Pancreas (tissue), 10 donors: ENCODE data around the gene SPRR5. TPM values are rescaled to one million over a fixed set of nuclear protein-coding genes. Genes with fewer than 3 reads are reported as not detected.

Experiments used
- ATAC-seq, 4 donors: fragments of 200-7000 bp; cut with Tn5 transposase; one replicate each; pipeline versions ENCODE4 v1.8.0 to v1.9.1; 2020; ENCODE audit warnings: mild to moderate bottlenecking in 4 of 4, moderate library complexity in 4 of 4
- DNase-seq, 6 donors: peaks; one replicate each; pipeline ENCODE4 v3.0.0-alpha.2; 2020
- FAIRE-seq: peaks from 2 replicates; lab custom pipeline; 2012; peaks lifted over from hg19 to GRCh38; lab: Jason Lieb, UNC
- H3K27ac ChIP-seq, 4 donors: fragments of 200-600 bp; sonication (generic); 1 replicate in 3 of 4; 2 replicates in 1 of 4; pipeline versions ENCODE4 v1.5.0 to v1.8.0; 2020
- H3K27me3 ChIP-seq, 4 donors: fragments of 200-600 bp; one replicate each; pipeline ENCODE4 v1.8.0; 2021
- H3K36me3 ChIP-seq, 3 donors: fragments of 200-600 bp; sonication (generic) in 1 of 3; one replicate each; pipeline versions ENCODE4 v1.5.0 to v1.8.0; 2020 to 2021
- H3K4me1 ChIP-seq, 3 donors: fragments of 200-600 bp; one replicate each; pipeline ENCODE4 v1.8.0; 2021
- H3K4me3 ChIP-seq, 4 donors: fragments of 200-600 bp; sonication (generic) in 2 of 4; one replicate each; pipeline versions ENCODE4 v1.5.0 to v1.8.0; 2020 to 2021
- H3K9me3 ChIP-seq, 4 donors: fragments of 200-600 bp; one replicate each; pipeline ENCODE4 v1.8.0; 2021
- WGBS, 2 donors: extraction: QIAGEN DNeasy Blood & Tissue Kit; methylation state at CpG; one replicate each; pipeline ENCODE4 v1.1.7; 2013; 5-methylcytosine and 5-hydroxymethylcytosine counted together
- intact Hi-C, 3 donors: fragments of 100-400 bp; cut with DNase I; formaldehyde crosslinking; loops; one replicate each; pipeline versions ENCODE4 v1.11.1 to v1.14.2; 2022
- polyA plus RNA-seq, 2 donors: library from polyadenylated mRNA; stranded (reverse); fragments of 200-250 nt; gene quantifications; one replicate each; pipeline ENCODE4 v1.2.3, GENCODE V29; 2013
- total RNA-seq, 6 donors: library from RNA; stranded (reverse); fragmentation: NEBNext Ultra II Directional in 4 of 6; extraction: Animal tissue kit (Norgen Biotek cat#: 25700) in 4 of 6; gene quantifications; one replicate each; pipeline versions ENCODE4 v1.2.1 to v1.2.4, GENCODE V29; 2021 to 2023
- TF ChIP-seq, protein P1 (sequence below), 4 donors: fragments of 200-600 bp; sonication (generic) in 3 of 4; IDR thresholded peaks; one replicate each; pipeline versions ENCODE4 v1.5.0 to v1.8.0; 2021; ENCODE audit warnings: antibody characterized with exemption in 4 of 4
- donor health status: healthy with polysubstance abuse.
- donor health status: DM: no; HTN: no; CAD: no; lungs with moderate emphysema.
- donor health status: DM: no; HTN: no; CAD: no.
- donor health status: control.
- donor health status: control.
- donor health status: Bipolar disorder and iron deficiency.
- donor health status: DM: yes; HTN: yes; CAD: no.
- donor health status: DM: no; HTN: no; CAD: no.
- donor health status: DM: no; HTN: no; CAD: no.
- donor health status: DM: yes; HTN: yes; CAD: no.

SPRR5 gene
- total and polyA plus RNA-seq, 8 donors: not detected

DNA sequence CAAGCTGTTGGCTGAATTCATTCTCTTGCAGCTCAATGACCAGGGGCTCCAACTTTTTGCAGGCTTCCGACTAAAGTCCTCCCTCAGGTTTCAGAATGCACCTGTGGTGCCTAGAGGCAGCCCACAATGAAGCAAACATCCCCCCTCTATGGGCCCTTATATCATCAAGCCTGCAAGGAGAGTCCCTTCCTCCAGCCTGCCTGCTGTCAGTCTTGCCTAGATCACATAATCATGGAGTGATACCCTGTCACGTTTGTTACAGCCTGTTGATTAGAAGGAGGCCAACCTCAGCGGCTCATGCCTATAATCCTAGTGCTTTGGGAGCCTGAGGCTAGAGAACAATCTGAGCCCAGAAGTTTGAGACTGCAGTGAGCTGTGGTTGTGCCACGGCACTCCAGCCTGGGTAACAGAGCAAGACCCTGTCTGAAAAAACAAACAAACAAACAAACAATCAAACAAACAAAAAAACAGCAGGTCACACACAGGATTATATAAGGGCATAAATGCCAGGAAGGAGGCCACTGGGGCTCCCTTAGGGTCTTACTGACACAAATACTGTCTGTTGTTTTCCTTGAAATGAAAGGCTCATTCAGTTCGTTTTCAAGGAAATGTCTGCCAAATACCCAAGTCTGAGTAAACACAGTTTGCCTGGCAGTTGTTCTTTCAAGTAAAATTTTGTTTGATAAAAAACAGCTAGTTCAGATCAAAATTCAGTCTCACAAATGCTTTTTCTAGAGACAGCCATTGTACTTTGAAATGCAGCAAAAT is 49.8 kb downstream of the SPRR5 start:
- intact Hi-C loops: no loop called here
- H3K27me3 ChIP-seq: no peaks in the 10 kb centered on the region
- no peak for FAIRE-seq
- TF ChIP-seq, protein P1, sequence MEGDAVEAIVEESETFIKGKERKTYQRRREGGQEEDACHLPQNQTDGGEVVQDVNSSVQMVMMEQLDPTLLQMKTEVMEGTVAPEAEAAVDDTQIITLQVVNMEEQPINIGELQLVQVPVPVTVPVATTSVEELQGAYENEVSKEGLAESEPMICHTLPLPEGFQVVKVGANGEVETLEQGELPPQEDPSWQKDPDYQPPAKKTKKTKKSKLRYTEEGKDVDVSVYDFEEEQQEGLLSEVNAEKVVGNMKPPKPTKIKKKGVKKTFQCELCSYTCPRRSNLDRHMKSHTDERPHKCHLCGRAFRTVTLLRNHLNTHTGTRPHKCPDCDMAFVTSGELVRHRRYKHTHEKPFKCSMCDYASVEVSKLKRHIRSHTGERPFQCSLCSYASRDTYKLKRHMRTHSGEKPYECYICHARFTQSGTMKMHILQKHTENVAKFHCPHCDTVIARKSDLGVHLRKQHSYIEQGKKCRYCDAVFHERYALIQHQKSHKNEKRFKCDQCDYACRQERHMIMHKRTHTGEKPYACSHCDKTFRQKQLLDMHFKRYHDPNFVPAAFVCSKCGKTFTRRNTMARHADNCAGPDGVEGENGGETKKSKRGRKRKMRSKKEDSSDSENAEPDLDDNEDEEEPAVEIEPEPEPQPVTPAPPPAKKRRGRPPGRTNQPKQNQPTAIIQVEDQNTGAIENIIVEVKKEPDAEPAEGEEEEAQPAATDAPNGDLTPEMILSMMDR (IDR thresholded peaks at IDR 0.05): no peak
- H3K4me3 ChIP-seq: no peak overlapping the region
- peak in 3 of 4 donors; percentile 71 to 80 (median 71) for ATAC-seq
- H3K27ac ChIP-seq: peak overlapping the region in 1 of 4 donors; percentile 20
- DNase-seq: no peak
- H3K4me1 ChIP-seq: peaks cover 0 to 9% (median 0%) of the 10 kb centered on the region in 3 donors
- H3K36me3 ChIP-seq: no peaks in the 10 kb centered on the region
- no peaks in the 10 kb centered on the region for H3K9me3 ChIP-seq
- WGBS, 2 donors: 29 to 33% methylated on average over 5 of the region's 5 CpGs

DNA sequence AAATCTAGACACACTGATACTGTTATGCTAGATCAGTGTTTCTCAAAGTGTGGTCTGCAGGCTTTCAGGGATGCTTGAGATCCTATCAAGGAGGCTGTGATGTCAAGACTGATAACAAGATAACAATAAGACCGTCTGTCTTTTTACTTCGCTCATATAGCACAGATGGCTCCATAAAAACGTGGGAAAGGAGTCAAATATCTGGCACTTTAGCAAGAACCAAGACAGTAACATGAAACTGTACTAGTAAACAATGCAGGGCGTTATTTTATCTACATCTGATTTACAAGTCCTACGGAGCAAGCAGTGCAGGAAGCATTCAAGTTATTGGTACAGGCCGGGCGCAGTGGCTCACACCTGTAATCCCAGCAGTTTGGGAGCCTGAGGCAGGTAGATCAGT is 50.9 kb downstream of the SPRR5 start:
- Histone ChIP-seq H3K27ac (no peak overlapping the region), H3K4me1 (peaks cover 0 to 9% (median 0%) of the 10 kb centered on the region in 3 donors), H3K36me3 (no peaks in the 10 kb centered on the region), H3K9me3 (no peaks in the 10 kb centered on the region), H3K27me3 (no peaks in the 10 kb centered on the region), H3K4me3 (no peak overlapping the region)
- WGBS, 2 donors: 42 to 48% methylated on average over 7 of the region's 7 CpGs
- intact Hi-C loops: no loop called here
- FAIRE-seq: no peak
- ATAC-seq: no peak
- TF ChIP-seq, protein P1 (IDR thresholded peaks at IDR 0.05): no peak
- DNase-seq: no peak

DNA sequence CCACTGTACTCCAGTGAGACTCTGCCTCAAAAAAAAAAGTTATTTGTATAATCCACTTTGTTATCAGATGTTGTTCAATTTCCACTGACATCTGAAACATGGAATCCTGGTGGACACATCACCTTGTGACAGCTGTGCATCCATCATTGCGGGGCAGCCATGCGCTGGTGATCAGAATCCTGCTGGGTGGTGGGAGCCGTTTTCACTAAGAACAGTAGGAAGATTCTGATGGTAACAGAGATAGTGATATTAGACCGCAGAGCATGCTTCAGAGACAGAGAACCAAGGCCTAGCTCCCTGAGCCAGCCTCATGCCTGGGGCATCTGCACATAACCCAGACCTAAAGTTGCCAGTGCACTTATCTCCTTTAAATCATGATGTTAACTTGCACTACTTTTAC is 51.5 kb downstream of the SPRR5 start:
- Histone ChIP-seq H3K4me1 (peaks cover 0 to 9% (median 0%) of the 10 kb centered on the region in 3 donors), H3K27ac (no peak overlapping the region), H3K27me3 (no peaks in the 10 kb centered on the region), H3K36me3 (no peaks in the 10 kb centered on the region), H3K4me3 (no peak overlapping the region), H3K9me3 (no peaks in the 10 kb centered on the region)
- FAIRE-seq (no peak), DNase-seq (no peak), ATAC-seq (no peak)
- intact Hi-C loops: no loop called here
- 88 to 92% methylated on average over 4 of the region's 4 CpGs for WGBS, 2 donors
- TF ChIP-seq, protein P1 (IDR thresholded peaks at IDR 0.05): no peak

Other genes with a start within 250 kb of the SPRR5 start
- not detected for gene LCE2A, start 248.9 kb upstream of the SPRR5 start, total RNA-seq
- not detected for gene LCE2A, start 248.9 kb upstream of the SPRR5 start, polyA plus RNA-seq
- gene LCE4A, start 239.0 kb upstream of the SPRR5 start, total RNA-seq: not detected
- gene LCE4A, start 239.0 kb upstream of the SPRR5 start, polyA plus RNA-seq: not detected
- gene KPRP, start 189.2 kb upstream of the SPRR5 start, total RNA-seq: not detected
- not detected for gene KPRP, start 189.2 kb upstream of the SPRR5 start, polyA plus RNA-seq
- gene LCE1F, start 172.1 kb upstream of the SPRR5 start, total RNA-seq: not detected
- not detected for gene LCE1F, start 172.1 kb upstream of the SPRR5 start, polyA plus RNA-seq
- gene LCE1E, start 160.9 kb upstream of the SPRR5 start, total RNA-seq: not detected
- gene LCE1E, start 160.9 kb upstream of the SPRR5 start, polyA plus RNA-seq: not detected
- not detected for gene LCE1D, start 150.5 kb upstream of the SPRR5 start, total RNA-seq
- gene LCE1D, start 150.5 kb upstream of the SPRR5 start, polyA plus RNA-seq: not detected
- not detected for gene LCE1C, start 140.6 kb upstream of the SPRR5 start, total RNA-seq
- gene LCE1C, start 140.6 kb upstream of the SPRR5 start, polyA plus RNA-seq: not detected
- gene LCE1B, start 135.2 kb upstream of the SPRR5 start, total RNA-seq: not detected
- not detected for gene LCE1B, start 135.2 kb upstream of the SPRR5 start, polyA plus RNA-seq
- gene LCE1A, start 119.7 kb upstream of the SPRR5 start, total RNA-seq: not detected
- gene LCE1A, start 119.7 kb upstream of the SPRR5 start, polyA plus RNA-seq: not detected
- gene LCE6A, start 104.3 kb upstream of the SPRR5 start, total RNA-seq: not detected
- gene LCE6A, start 104.3 kb upstream of the SPRR5 start, polyA plus RNA-seq: not detected
- gene LCE7A, start 87.2 kb upstream of the SPRR5 start, total RNA-seq: not detected
- not detected for gene LCE7A, start 87.2 kb upstream of the SPRR5 start, polyA plus RNA-seq
- not detected for gene SMCP, start 68.9 kb upstream of the SPRR5 start, total RNA-seq
- not detected for gene SMCP, start 68.9 kb upstream of the SPRR5 start, polyA plus RNA-seq
- gene IVL, start 38.7 kb upstream of the SPRR5 start, total RNA-seq: not detected
- gene IVL, start 38.7 kb upstream of the SPRR5 start, polyA plus RNA-seq: under 1 TPM in 1 of 2 donors, not detected in 1; 0.02 TPM
- not detected for gene SPRR4, start 23.4 kb downstream of the SPRR5 start, total RNA-seq
- not detected for gene SPRR4, start 23.4 kb downstream of the SPRR5 start, polyA plus RNA-seq
- gene SPRR1A, start 36.9 kb downstream of the SPRR5 start, total RNA-seq: not detected
- not detected for gene SPRR1A, start 36.9 kb downstream of the SPRR5 start, polyA plus RNA-seq
- not detected for gene SPRR3, start 54.5 kb downstream of the SPRR5 start, total RNA-seq
- 1 to 10 TPM; 2.8 to 3.2 TPM for gene SPRR3, start 54.5 kb downstream of the SPRR5 start, polyA plus RNA-seq
- gene SPRR1B, start 84.0 kb downstream of the SPRR5 start, total RNA-seq: not detected
- under 1 TPM in 1 of 2 donors, not detected in 1; 0.65 TPM for gene SPRR1B, start 84.0 kb downstream of the SPRR5 start, polyA plus RNA-seq
- gene SPRR2D, start 93.9 kb downstream of the SPRR5 start, total RNA-seq: not detected
- gene SPRR2D, start 93.9 kb downstream of the SPRR5 start, polyA plus RNA-seq: under 1 TPM in 1 of 2 donors, not detected in 1; 0.53 TPM
- gene SPRR2A, start 110.3 kb downstream of the SPRR5 start, total RNA-seq: not detected
- under 1 TPM in 1 of 2 donors, not detected in 1; 0.68 TPM for gene SPRR2A, start 110.3 kb downstream of the SPRR5 start, polyA plus RNA-seq
- not detected for gene SPRR2B, start 124.4 kb downstream of the SPRR5 start, total RNA-seq
- gene SPRR2B, start 124.4 kb downstream of the SPRR5 start, polyA plus RNA-seq: not detected
- not detected for gene SPRR2E, start 147.3 kb downstream of the SPRR5 start, total RNA-seq
- under 1 TPM in 1 of 2 donors, not detected in 1; 0.26 TPM for gene SPRR2E, start 147.3 kb downstream of the SPRR5 start, polyA plus RNA-seq
- gene SPRR2F, start 166.3 kb downstream of the SPRR5 start, total RNA-seq: under 1 TPM in 1 of 6 donors, not detected in 5; 0.35 TPM
- not detected for gene SPRR2F, start 166.3 kb downstream of the SPRR5 start, polyA plus RNA-seq
- not detected for gene SPRR2G, start 203.7 kb downstream of the SPRR5 start, total RNA-seq
- not detected for gene SPRR2G, start 203.7 kb downstream of the SPRR5 start, polyA plus RNA-seq